ENCODE results near the gene EIF4A2.
"Not testable (repeated sequence)": the region's sequence is repeated elsewhere in the genome, so short reads cannot be mapped to it uniquely, and the experiment has no call there.

Gene EIF4A2

DNA sequence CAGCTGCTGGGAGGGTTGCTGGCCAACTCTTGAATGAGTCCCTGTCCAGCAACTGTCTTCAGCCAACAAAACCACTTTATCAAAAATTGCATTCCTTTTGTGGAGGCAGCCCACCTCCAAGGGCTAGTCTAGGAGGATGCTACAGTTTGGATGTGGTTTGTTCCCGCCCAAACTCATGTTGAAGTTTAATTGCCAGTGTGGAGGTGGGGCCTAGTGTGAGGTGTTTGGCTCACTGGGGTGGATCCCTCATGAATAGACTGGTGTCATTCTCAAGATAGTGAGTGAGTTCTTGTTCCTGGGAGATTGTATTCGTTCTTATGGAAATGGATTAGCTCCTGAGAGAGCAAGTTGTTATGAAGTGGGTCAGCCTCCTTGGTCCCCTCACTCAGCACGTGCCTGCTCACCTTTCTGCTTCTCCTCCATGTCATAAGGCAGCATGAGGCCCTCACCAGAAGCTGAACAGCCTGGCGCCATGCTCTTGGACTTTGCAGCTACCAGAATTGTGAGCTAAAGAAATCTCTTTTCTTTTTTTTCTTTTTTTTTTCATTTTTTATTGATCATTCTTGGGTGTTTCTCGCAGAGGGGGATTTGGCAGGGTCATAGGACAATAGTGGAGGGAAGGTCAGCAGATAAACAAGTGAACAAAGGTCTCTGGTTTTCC, 27.1 kb downstream of the EIF4A2 start:
- Histone ChIP-seq H3K27me3 (ENCODE audit: low read depth, low read length) (no peaks in the 10 kb centered on the region), H3K9me3 (ENCODE audit: insufficient read depth, low read length) (no peaks in the 10 kb centered on the region), H2AFZ (ENCODE audit: low read depth, low read length) (no peak overlapping the region), H3K4me2 (ENCODE audit: low read length) (no peak overlapping the region), H3K9ac (ENCODE audit: low read length) (no peak overlapping the region), H3K4me3 (ENCODE audit: low read length) (no peak overlapping the region), H4K20me1 (ENCODE audit: insufficient read depth, low read length) (no peaks in the 10 kb centered on the region), H3K36me3 (replicated peaks; ENCODE audit: low read depth, low read length) (no peaks in the 10 kb centered on the region), H3K27ac (ENCODE audit: low read length) (no peak overlapping the region), H3K79me2 (ENCODE audit: low read length) (peaks cover 19% of the 10 kb centered on the region), H3K4me1 (ENCODE audit: low read length) (peaks cover 14% of the 10 kb centered on the region)
- TF ChIP-seq EZH2phosphoT487 (IDR thresholded peaks at IDR 0.05; ENCODE audit: low read depth) (no peak), CTCF (IDR thresholded peaks at IDR 0.05; ENCODE audit: low read depth, low read length) (no peak)

DNA sequence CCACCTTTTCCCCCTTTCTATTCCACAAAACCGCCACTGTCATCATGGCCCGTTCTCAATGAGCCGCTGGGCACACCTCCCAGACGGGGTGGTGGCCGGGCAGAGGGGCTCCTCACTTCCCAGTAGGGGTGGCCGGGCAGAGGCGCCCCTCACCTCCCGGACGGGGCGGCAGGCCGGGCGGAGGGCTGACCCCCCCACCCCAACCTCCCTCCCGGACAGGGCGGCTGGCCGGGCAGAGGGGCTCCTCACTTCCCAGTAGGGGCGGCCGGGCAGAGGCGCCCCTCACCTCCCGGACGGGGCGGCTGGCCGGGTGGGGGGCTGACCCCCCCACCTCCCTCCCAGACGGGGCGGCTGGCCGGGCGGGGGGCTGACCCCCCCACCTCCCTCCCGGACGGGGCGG, 27.9 kb downstream of the EIF4A2 start:
- not testable (repeated sequence) for H4K20me1 ChIP-seq (ENCODE audit: insufficient read depth, low read length); H3K4me2 ChIP-seq (ENCODE audit: low read length); H3K27ac ChIP-seq (ENCODE audit: low read length); H3K9ac ChIP-seq (ENCODE audit: low read length); H3K27me3 ChIP-seq (ENCODE audit: low read depth, low read length); H2AFZ ChIP-seq (ENCODE audit: low read depth, low read length); H3K36me3 ChIP-seq (replicated peaks; ENCODE audit: low read depth, low read length); H3K9me3 ChIP-seq (ENCODE audit: insufficient read depth, low read length); H3K4me3 ChIP-seq (ENCODE audit: low read length)
- Histone ChIP-seq H3K4me1 (ENCODE audit: low read length) (peaks cover 21% of the 10 kb centered on the region), H3K79me2 (ENCODE audit: low read length) (peaks cover 10% of the 10 kb centered on the region; the same call in 1 of the 2 replicates)

DNA sequence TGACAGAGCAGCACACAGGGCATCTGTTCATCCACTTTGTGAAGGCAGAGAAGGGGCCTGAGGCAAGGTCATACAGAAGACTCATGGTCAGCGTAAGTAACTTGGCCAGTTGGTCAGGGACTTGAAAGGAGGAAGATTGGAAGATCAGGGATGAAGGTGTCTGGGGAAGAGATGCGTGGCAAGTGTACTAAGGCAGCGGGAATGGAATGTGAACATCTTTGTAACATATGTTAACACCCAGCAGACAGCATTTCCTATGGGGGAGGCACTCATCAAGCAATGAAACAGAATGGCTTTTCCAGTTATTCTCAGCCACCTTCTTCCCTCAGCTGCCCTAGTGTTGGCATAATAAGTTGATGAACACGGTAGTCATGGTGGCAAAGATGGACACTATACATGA, 30.7 kb downstream of the EIF4A2 start:
- Histone ChIP-seq H3K4me3 (ENCODE audit: low read length) (no peak overlapping the region), H3K36me3 (replicated peaks; ENCODE audit: low read depth, low read length) (no peaks in the 10 kb centered on the region), H3K79me2 (ENCODE audit: low read length) (no peaks in the 10 kb centered on the region), H3K9ac (ENCODE audit: low read length) (no peak overlapping the region), H3K9me3 (ENCODE audit: insufficient read depth, low read length) (no peaks in the 10 kb centered on the region), H3K4me1 (ENCODE audit: low read length) (peaks cover 16% of the 10 kb centered on the region), H3K27ac (ENCODE audit: low read length) (no peak overlapping the region), H2AFZ (ENCODE audit: low read depth, low read length) (no peak overlapping the region), H3K27me3 (ENCODE audit: low read depth, low read length) (no peaks in the 10 kb centered on the region), H3K4me2 (ENCODE audit: low read length) (no peak overlapping the region), H4K20me1 (ENCODE audit: insufficient read depth, low read length) (no peaks in the 10 kb centered on the region)
- TF ChIP-seq EZH2phosphoT487 (IDR thresholded peaks at IDR 0.05; ENCODE audit: low read depth), result no peak
- TF ChIP-seq CTCF (IDR thresholded peaks at IDR 0.05; ENCODE audit: low read depth, low read length), result no peak

- Histone ChIP-seq H3K4me1 (ENCODE audit: low read length) (peaks cover 16% of the 10 kb centered on the region), H3K36me3 (replicated peaks; ENCODE audit: low read depth, low read length) (no peaks in the 10 kb centered on the region), H3K9ac (ENCODE audit: low read length) (no peak overlapping the region; the same call in 1 of the 2 replicates), H3K27ac (ENCODE audit: low read length) (no peak overlapping the region), H2AFZ (ENCODE audit: low read depth, low read length) (peak overlapping the region; percentile 63; the same call in 1 of the 2 replicates), H4K20me1 (ENCODE audit: insufficient read depth, low read length) (no peaks in the 10 kb centered on the region), H3K9me3 (ENCODE audit: insufficient read depth, low read length) (no peaks in the 10 kb centered on the region), H3K4me3 (ENCODE audit: low read length) (peak overlapping the region; percentile 18), H3K79me2 (ENCODE audit: low read length) (no peaks in the 10 kb centered on the region), H3K4me2 (ENCODE audit: low read length) (peak overlapping the region; percentile 60), H3K27me3 (ENCODE audit: low read depth, low read length) (no peaks in the 10 kb centered on the region)
- TF ChIP-seq EZH2phosphoT487 (IDR thresholded peaks at IDR 0.05; ENCODE audit: low read depth), result no peak
- TF ChIP-seq CTCF (IDR thresholded peaks at IDR 0.05; ENCODE audit: low read depth, low read length), result no peak
Measured at GRCh38 chr3:186815435-186815834, 32.1 kb downstream of the EIF4A2 start.

All from OCI-LY3 (cell line).